SK-N-SH treated with all-trans-retinoic acid at 6 μM for 48 hours (cell line): Measurements from ENCODE around the gene BEST3.

Source experiments
- ATAC-seq: fragments of 200-7000 bp; cut with Tn5 transposase; 3 replicates; pipeline ENCODE4 v1.9.1; 2020; ENCODE audit warnings: mild to moderate bottlenecking, moderate library complexity
- ARNTL ChIP-seq: fragments of 450-650 bp; formaldehyde crosslinking; IDR thresholded peaks from 2 replicates; pipeline ENCODE4 v1.5.0; 2020; ENCODE audit warnings: low read depth, mild to moderate bottlenecking, moderate library complexity, borderline replicate concordance
- BACH2 ChIP-seq: fragments of 250-450 bp; sonication (Bioruptor Pico); IDR thresholded peaks from 2 replicates; pipeline ENCODE4 v1.9.0; 2021; ENCODE audit warnings: mild to moderate bottlenecking, borderline replicate concordance
- CSDC2 ChIP-seq: fragments of 250-450 bp; sonication (Bioruptor Pico); IDR thresholded peaks from 2 replicates; pipeline ENCODE4 v1.5.0; 2020; ENCODE audit warnings: mild to moderate bottlenecking, moderate library complexity
- ESRRG ChIP-seq: fragments of 250-450 bp; sonication (Bioruptor Pico); IDR thresholded peaks from 2 replicates; pipeline ENCODE4 v1.6.1; 2021; ENCODE audit warnings: mild to moderate bottlenecking
- GLIS3 ChIP-seq: fragments of 250-450 bp; sonication (Bioruptor Pico); IDR thresholded peaks from 2 replicates; pipeline ENCODE4 v1.5.0; 2020; ENCODE audit warnings: mild to moderate bottlenecking, moderate library complexity
- OSR1 ChIP-seq: fragments of 250-450 bp; sonication (Bioruptor Pico); IDR thresholded peaks from 2 replicates; pipeline ENCODE4 v1.8.0; 2022; ENCODE audit warnings: moderate library complexity, mild to moderate bottlenecking, inconsistent platforms
- PPARA ChIP-seq: fragments of 250-450 bp; sonication (Bioruptor Pico); IDR thresholded peaks from 2 replicates; pipeline ENCODE4 v1.5.0; 2020; ENCODE audit warnings: mild to moderate bottlenecking, borderline replicate concordance
- RARB ChIP-seq: fragments of 250-450 bp; sonication (Bioruptor Pico); IDR thresholded peaks from 2 replicates; pipeline ENCODE4 v1.8.0; 2021; ENCODE audit warnings: mild to moderate bottlenecking, moderate library complexity
- SNAI2 ChIP-seq: fragments of 250-450 bp; sonication (Bioruptor Pico); IDR thresholded peaks from 2 replicates; pipeline ENCODE4 v1.5.0; 2020; ENCODE audit warnings: mild to moderate bottlenecking, moderate library complexity
- TCF4 ChIP-seq: fragments of 250-450 bp; sonication (Bioruptor Pico); IDR thresholded peaks from 2 replicates; pipeline ENCODE4 v1.8.0; 2021; ENCODE audit warnings: mild to moderate bottlenecking, moderate library complexity, borderline replicate concordance
- TOX ChIP-seq: fragments of 250-450 bp; sonication (Bioruptor Pico); IDR thresholded peaks from 2 replicates; pipeline ENCODE4 v1.8.0; 2021; ENCODE audit warnings: mild to moderate bottlenecking, moderate library complexity, borderline replicate concordance
- ZC3H10 ChIP-seq: fragments of 250-450 bp; sonication (Bioruptor Pico); IDR thresholded peaks from 2 replicates; pipeline ENCODE4 v1.5.1; 2021; ENCODE audit warnings: mild to moderate bottlenecking, moderate library complexity
- ZFP3 ChIP-seq: fragments of 250-450 bp; sonication (Bioruptor Pico); IDR thresholded peaks from 2 replicates; pipeline ENCODE4 v1.5.0; 2020; ENCODE audit warnings: mild to moderate bottlenecking, moderate library complexity
- ZFP30 ChIP-seq: fragments of 450-650 bp; formaldehyde crosslinking; IDR thresholded peaks from 2 replicates; pipeline ENCODE4 v1.5.0; 2022; ENCODE audit warnings: mild to moderate bottlenecking, moderate library complexity
- ZNF565 ChIP-seq: fragments of 450-650 bp; formaldehyde crosslinking; conservative IDR thresholded peaks from 2 replicates; pipeline ENCODE4 v1.5.0; 2020; ENCODE audit warnings: low read depth, mild to moderate bottlenecking, moderate library complexity
- ZNF70 ChIP-seq: fragments of 450-650 bp; formaldehyde crosslinking; IDR thresholded peaks from 2 replicates; pipeline ENCODE4 v1.5.0; 2020; ENCODE audit warnings: mild to moderate bottlenecking, moderate library complexity
- ZNF8 ChIP-seq: fragments of 450-650 bp; formaldehyde crosslinking; IDR thresholded peaks from 2 replicates; pipeline ENCODE4 v1.5.0; 2020; ENCODE audit warnings: mild to moderate bottlenecking, moderate library complexity
- TF ChIP-seq, protein P1 (sequence below): fragments of 250-450 bp; sonication (Bioruptor Pico); IDR thresholded peaks from 2 replicates; pipeline ENCODE4 v1.5.1; 2020; ENCODE audit warnings: low read depth, mild to moderate bottlenecking, moderate library complexity
- TF ChIP-seq, protein P2 (sequence below): fragments of 250-450 bp; sonication (Bioruptor Pico); IDR thresholded peaks from 2 replicates; pipeline ENCODE4 v1.8.0; 2020; ENCODE audit warnings: mild to moderate bottlenecking, moderate library complexity, borderline replicate concordance
- TF ChIP-seq, protein P3 (sequence below): fragments of 250-450 bp; sonication (Bioruptor Pico); IDR thresholded peaks from 2 replicates; pipeline ENCODE4 v1.5.0; 2020; ENCODE audit warnings: mild to moderate bottlenecking, moderate library complexity
- TF ChIP-seq, protein P4 (sequence below): fragments of 250-450 bp; sonication (Bioruptor Pico); IDR thresholded peaks from 2 replicates; pipeline ENCODE4 v1.5.1; 2021; ENCODE audit warnings: mild to moderate bottlenecking, moderate library complexity
- TF ChIP-seq, protein P5 (sequence below): fragments of 250-450 bp; sonication (Bioruptor Pico); IDR thresholded peaks from 2 replicates; pipeline ENCODE4 v1.8.0; 2021; ENCODE audit warnings: low read depth, mild to moderate bottlenecking, moderate library complexity, borderline replicate concordance

BEST3 gene

DNA sequence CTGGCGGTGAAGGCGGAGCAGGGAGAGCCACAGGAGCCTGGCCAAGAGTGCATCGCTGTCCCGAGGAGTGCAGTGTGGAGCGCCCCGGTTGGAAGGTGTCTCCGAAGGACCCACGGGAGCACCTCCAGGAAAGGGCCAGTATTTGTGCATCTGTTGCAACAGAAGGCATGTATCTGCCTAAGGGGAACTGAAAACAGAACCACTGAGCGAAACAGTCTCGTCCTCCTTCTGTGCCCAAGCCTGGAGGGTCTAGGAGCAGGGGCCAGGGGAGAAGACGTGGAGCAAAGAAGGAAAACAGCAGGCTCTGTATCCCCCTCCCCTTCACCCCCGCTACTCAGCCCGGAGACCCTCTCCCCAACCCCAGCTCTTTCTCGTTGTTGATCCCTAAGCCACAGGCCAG is 83.1 kb downstream of the BEST3 start:
- no peak for TF ChIP-seq ZNF565 (CRISPR knock-in tag)
- no peak for TF ChIP-seq ESRRG
- TF ChIP-seq, protein P1, sequence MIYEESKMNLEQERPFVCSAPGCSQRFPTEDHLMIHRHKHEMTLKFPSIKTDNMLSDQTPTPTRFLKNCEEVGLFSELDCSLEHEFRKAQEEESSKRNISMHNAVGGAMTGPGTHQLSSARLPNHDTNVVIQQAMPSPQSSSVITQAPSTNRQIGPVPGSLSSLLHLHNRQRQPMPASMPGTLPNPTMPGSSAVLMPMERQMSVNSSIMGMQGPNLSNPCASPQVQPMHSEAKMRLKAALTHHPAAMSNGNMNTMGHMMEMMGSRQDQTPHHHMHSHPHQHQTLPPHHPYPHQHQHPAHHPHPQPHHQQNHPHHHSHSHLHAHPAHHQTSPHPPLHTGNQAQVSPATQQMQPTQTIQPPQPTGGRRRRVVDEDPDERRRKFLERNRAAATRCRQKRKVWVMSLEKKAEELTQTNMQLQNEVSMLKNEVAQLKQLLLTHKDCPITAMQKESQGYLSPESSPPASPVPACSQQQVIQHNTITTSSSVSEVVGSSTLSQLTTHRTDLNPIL (CRISPR knock-in tag) = no peak
- TF ChIP-seq ZNF70 = no peak
- no peak for TF ChIP-seq CSDC2 (CRISPR knock-in tag)
- no peak for TF ChIP-seq TOX (CRISPR knock-in tag)
- TF ChIP-seq SNAI2 (CRISPR knock-in tag) = no peak
- no peak for ATAC-seq

DNA sequence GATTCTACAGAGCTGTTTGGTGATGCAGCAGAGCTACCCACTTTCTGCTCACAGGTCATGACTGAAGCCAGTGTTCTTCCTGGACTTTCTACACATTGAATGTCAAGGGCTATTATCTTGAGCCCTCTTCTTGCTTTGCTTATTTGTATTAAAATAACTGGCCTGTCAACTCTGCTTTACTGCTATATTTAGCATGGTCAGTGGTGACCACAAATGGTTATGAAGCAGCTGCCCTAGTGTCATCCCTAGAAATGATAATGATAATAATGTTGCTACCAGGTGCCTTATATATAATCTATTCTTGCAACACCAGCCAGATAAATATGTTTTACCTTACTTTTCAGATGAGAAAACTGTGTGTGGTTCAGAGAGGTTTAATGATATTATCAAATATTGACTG is 85.8 kb downstream of the BEST3 start:
- no peak for TF ChIP-seq ZNF8
- TF ChIP-seq OSR1 (CRISPR knock-in tag) = no peak
- no peak for TF ChIP-seq CSDC2 (CRISPR knock-in tag)
- no peak for TF ChIP-seq ZFP3 (CRISPR knock-in tag)
- no peak for TF ChIP-seq ZNF565 (CRISPR knock-in tag)
- TF ChIP-seq, protein P2, sequence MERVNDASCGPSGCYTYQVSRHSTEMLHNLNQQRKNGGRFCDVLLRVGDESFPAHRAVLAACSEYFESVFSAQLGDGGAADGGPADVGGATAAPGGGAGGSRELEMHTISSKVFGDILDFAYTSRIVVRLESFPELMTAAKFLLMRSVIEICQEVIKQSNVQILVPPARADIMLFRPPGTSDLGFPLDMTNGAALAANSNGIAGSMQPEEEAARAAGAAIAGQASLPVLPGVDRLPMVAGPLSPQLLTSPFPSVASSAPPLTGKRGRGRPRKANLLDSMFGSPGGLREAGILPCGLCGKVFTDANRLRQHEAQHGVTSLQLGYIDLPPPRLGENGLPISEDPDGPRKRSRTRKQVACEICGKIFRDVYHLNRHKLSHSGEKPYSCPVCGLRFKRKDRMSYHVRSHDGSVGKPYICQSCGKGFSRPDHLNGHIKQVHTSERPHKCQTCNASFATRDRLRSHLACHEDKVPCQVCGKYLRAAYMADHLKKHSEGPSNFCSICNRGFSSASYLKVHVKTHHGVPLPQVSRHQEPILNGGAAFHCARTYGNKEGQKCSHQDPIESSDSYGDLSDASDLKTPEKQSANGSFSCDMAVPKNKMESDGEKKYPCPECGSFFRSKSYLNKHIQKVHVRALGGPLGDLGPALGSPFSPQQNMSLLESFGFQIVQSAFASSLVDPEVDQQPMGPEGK (CRISPR knock-in tag) = no peak
- no peak for TF ChIP-seq ESRRG
- no peak for TF ChIP-seq GLIS3
- TF ChIP-seq, protein P3, sequence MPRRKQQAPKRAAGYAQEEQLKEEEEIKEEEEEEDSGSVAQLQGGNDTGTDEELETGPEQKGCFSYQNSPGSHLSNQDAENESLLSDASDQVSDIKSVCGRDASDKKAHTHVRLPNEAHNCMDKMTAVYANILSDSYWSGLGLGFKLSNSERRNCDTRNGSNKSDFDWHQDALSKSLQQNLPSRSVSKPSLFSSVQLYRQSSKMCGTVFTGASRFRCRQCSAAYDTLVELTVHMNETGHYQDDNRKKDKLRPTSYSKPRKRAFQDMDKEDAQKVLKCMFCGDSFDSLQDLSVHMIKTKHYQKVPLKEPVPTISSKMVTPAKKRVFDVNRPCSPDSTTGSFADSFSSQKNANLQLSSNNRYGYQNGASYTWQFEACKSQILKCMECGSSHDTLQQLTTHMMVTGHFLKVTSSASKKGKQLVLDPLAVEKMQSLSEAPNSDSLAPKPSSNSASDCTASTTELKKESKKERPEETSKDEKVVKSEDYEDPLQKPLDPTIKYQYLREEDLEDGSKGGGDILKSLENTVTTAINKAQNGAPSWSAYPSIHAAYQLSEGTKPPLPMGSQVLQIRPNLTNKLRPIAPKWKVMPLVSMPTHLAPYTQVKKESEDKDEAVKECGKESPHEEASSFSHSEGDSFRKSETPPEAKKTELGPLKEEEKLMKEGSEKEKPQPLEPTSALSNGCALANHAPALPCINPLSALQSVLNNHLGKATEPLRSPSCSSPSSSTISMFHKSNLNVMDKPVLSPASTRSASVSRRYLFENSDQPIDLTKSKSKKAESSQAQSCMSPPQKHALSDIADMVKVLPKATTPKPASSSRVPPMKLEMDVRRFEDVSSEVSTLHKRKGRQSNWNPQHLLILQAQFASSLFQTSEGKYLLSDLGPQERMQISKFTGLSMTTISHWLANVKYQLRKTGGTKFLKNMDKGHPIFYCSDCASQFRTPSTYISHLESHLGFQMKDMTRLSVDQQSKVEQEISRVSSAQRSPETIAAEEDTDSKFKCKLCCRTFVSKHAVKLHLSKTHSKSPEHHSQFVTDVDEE (CRISPR knock-in tag) = no peak
- no peak for TF ChIP-seq ARNTL (CRISPR knock-in tag)
- no peak for TF ChIP-seq ZC3H10 (CRISPR knock-in tag)
- no peak for TF ChIP-seq BACH2 (CRISPR knock-in tag)
- TF ChIP-seq RARB (CRISPR knock-in tag) = no peak
- no peak for TF ChIP-seq SNAI2 (CRISPR knock-in tag)
- TF ChIP-seq PPARA (CRISPR knock-in tag) = no peak
- TF ChIP-seq, protein P4, sequence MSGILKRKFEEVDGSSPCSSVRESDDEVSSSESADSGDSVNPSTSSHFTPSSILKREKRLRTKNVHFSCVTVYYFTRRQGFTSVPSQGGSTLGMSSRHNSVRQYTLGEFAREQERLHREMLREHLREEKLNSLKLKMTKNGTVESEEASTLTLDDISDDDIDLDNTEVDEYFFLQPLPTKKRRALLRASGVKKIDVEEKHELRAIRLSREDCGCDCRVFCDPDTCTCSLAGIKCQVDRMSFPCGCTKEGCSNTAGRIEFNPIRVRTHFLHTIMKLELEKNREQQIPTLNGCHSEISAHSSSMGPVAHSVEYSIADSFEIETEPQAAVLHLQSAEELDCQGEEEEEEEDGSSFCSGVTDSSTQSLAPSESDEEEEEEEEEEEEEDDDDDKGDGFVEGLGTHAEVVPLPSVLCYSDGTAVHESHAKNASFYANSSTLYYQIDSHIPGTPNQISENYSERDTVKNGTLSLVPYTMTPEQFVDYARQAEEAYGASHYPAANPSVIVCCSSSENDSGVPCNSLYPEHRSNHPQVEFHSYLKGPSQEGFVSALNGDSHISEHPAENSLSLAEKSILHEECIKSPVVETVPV (CRISPR knock-in tag) = no peak
- peak; percentile 26; the same call in 1 of the 3 replicates for ATAC-seq

DNA sequence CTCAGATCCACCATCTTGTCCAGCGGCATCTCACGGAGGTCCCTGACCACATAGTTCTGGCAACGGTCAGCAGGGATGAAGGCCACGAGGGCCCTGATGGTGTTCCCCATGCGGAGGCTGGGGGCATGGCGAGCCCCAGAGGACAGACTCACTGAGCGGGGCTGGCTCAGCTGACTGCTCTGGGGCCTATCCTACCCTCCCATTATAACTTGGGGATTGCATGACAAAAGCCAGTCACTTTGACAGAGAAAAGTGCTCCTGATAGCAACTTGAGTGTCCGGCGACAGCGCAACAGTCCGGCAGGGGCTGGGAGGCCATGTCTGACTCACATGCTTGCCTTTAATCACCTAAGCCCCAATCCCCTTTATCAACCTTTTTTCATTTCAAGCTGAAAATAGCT is 88.4 kb downstream of the BEST3 start, which contains the start of gene LRRC10:
Gene LRRC10 (minus strand): TSS at position 179 of the 400 bp plus-strand sequence. CDS start 69 bp downstream, at position 110.
- TF ChIP-seq, protein P5, sequence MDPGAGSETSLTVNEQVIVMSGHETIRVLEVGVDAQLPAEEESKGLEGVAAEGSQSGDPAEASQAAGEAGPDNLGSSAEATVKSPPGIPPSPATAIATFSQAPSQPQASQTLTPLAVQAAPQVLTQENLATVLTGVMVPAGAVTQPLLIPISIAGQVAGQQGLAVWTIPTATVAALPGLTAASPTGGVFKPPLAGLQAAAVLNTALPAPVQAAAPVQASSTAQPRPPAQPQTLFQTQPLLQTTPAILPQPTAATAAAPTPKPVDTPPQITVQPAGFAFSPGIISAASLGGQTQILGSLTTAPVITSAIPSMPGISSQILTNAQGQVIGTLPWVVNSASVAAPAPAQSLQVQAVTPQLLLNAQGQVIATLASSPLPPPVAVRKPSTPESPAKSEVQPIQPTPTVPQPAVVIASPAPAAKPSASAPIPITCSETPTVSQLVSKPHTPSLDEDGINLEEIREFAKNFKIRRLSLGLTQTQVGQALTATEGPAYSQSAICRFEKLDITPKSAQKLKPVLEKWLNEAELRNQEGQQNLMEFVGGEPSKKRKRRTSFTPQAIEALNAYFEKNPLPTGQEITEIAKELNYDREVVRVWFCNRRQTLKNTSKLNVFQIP (CRISPR knock-in tag) = no peak
- TF ChIP-seq GLIS3 (no peak), TCF4 (CRISPR knock-in tag) (no peak), ZC3H10 (CRISPR knock-in tag) (no peak), CSDC2 (CRISPR knock-in tag) (no peak), ZNF565 (CRISPR knock-in tag) (no peak), ESRRG (no peak), ZFP30 (CRISPR knock-in tag) (no peak), ZNF8 (no peak), BACH2 (CRISPR knock-in tag) (no peak), ZNF70 (no peak), ARNTL (CRISPR knock-in tag) (no peak), PPARA (CRISPR knock-in tag) (no peak), RARB (CRISPR knock-in tag) (no peak), SNAI2 (CRISPR knock-in tag) (no peak), TOX (CRISPR knock-in tag) (no peak)
- TF ChIP-seq, protein P1 (CRISPR knock-in tag) = no peak
- TF ChIP-seq, protein P2 (CRISPR knock-in tag) = no peak
- no peak for ATAC-seq
